ENCODE measurements around the gene CASP10. TPM values are rescaled to one million over a fixed set of nuclear protein-coding genes. Genes with fewer than 3 reads are reported as not detected.

CASP10 gene
- total and polyA plus RNA-seq, 2 of the 4 experiments (the other 2 are of a cell fraction), result 0.12 to 0.90 TPM

DNA sequence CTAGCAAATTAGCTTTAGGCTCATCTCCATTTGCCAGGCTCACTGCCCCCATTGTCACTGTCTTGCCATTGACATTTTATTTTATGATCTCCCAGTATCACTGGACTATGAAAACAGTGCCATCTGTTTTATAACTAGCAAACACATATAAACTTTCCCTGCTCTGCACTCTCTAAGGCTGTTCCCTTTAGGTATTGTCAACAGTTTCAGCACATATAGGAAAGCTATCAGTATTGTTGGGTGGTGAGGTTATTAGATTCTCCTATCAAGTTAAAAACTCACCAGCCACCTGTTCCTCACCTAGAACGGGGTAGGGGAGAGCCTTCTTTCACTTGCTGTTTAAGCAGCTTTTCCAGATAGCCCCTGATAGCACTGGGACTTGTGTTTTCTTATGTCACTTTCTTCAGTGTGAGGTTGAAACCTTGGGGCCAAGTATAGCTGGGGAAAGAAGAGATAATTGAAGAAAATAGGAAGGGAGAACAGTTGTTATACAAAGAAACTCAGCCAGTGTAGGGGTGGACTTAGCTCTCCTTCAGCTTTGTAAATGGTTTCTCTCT is 34.4 kb upstream of the CASP10 start:
- H2BK5ac ChIP-seq (ENCODE audit: low read depth, low read length, poor library complexity, severe bottlenecking), result peak overlapping the region; percentile 94
- H3K18ac ChIP-seq (ENCODE audit: low read depth, low read length), result peak overlapping the region; percentile 65; the same call in 1 of the 2 replicates
- peak overlapping the region; percentile 48; the same call in 1 of the 2 replicates for H4K5ac ChIP-seq (ENCODE audit: low read depth, low read length)
- H3K4me2 ChIP-seq (ENCODE audit: low read depth, low read length), result peak overlapping the region; percentile 1; the same call in 1 of the 2 replicates
- CTCF ChIA-PET, result interaction anchor here (0.9 kb wide), 1 partner anchor 31 kb away, joined by 3 read pairs; no protein-coding TSS in a partner anchor
- DNase-seq (no peak), ATAC-seq (ENCODE audit: low read depth) (peak; percentile 10)
- peak overlapping the region; percentile 68 for H3K14ac ChIP-seq (replicated peaks; ENCODE audit: low read depth, low read length)
- peak overlapping the region; percentile 87 for H4K91ac ChIP-seq (ENCODE audit: insufficient read depth, low read depth, low read length)
- no peaks in the 10 kb centered on the region for H3K27me3 ChIP-seq (ENCODE audit: control insufficient read depth, insufficient read depth, low read length)
- H3K4me1 ChIP-seq (ENCODE audit: control insufficient read depth, insufficient read depth, low read length), result peaks cover 19% of the 10 kb centered on the region
- peak overlapping the region; percentile 95 for H2BK20ac ChIP-seq (ENCODE audit: low read depth, low read length)
- dilution Hi-C loops (cut with HindIII; ENCODE audit: low sequenced_read_pairs, unreplicated experiment) (no loop called here), in situ Hi-C loops (cut with MboI; ENCODE audit: low sequenced_read_pairs) (no loop called here), intact Hi-C loops (cut with micrococcal nuclease) (loop anchor here (2.0 kb wide), 2 partner anchors 20 to 32 kb away; partner anchors contain the start of gene CFLAR)
- POLR2A ChIA-PET (ENCODE audit: unreplicated experiment), result no interaction called here
- H3K9me1 ChIP-seq (ENCODE audit: insufficient read depth, low read length), result peaks cover 20% of the 10 kb centered on the region; the same call in 1 of the 2 replicates
- peaks cover 18% of the 10 kb centered on the region for H3K36me3 ChIP-seq (ENCODE audit: control insufficient read depth, insufficient read depth, low read length)
- peak overlapping the region; percentile 63 for H3K27ac ChIP-seq (ENCODE audit: insufficient read depth, low read length)
- peak overlapping the region; percentile 65 for H3K56ac ChIP-seq (ENCODE audit: extremely low read depth, insufficient read depth, low read length)
- peak overlapping the region; percentile 93 for H3K4ac ChIP-seq (ENCODE audit: low read depth, low read length)
- no CpG with 5 or more reads among the region's 1 CpG for WGBS, 2 experiments (ENCODE audit: extremely low coverage in 2 of 2, insufficient read length in 1 of 2)
- H3K9me3 ChIP-seq (ENCODE audit: control insufficient read depth, insufficient read depth, low read length), result no peaks in the 10 kb centered on the region
- H3K79me1 ChIP-seq (ENCODE audit: low read depth in 1 of 2, low read length in 2 of 2), result peaks cover 12 to 37% of the 10 kb centered on the region in 2 experiments
- peak overlapping the region; percentile 27; the same call in 1 of the 2 replicates for H3K9ac ChIP-seq (ENCODE audit: low read depth, low read length)
- peak overlapping the region; percentile 84 for H2AK9ac ChIP-seq (replicated peaks; ENCODE audit: low read depth, low read length, poor library complexity)
- peak overlapping the region; percentile 95 for H2BK120ac ChIP-seq (ENCODE audit: low read depth, low read length)
- no peak overlapping the region for H3K4me3 ChIP-seq (ENCODE audit: insufficient read depth, low read depth, low read length)
- H4K20me1 ChIP-seq (ENCODE audit: insufficient read depth, low read length), result no peaks in the 10 kb centered on the region
- peak overlapping the region; percentile 59 for H2BK15ac ChIP-seq (ENCODE audit: low read depth, low read length)
- H2AFZ ChIP-seq (replicated peaks; ENCODE audit: low read length, poor library complexity), result peak overlapping the region; percentile 55
- H2AK5ac ChIP-seq (ENCODE audit: low read depth, low read length), result peak overlapping the region; percentile 10
- peak overlapping the region; percentile 72 to 84 for H4K8ac ChIP-seq (ENCODE audit: low read depth in 2 of 2, low read length in 2 of 2)
- H3K23ac ChIP-seq (ENCODE audit: low read depth, low read length), result peak overlapping the region; percentile 92
- no TSS peak for BruUV-seq (replicated peaks)
- TF ChIP-seq RAD21 (IDR thresholded peaks at IDR 0.05; ENCODE audit: low read length) (no peak), MAFK (IDR thresholded peaks at IDR 0.05; ENCODE audit: low read depth, low read length) (no peak), MXI1 (IDR thresholded peaks at IDR 0.05; ENCODE audit: borderline replicate concordance, low read depth, low read length) (no peak), RFX5 (IDR thresholded peaks at IDR 0.05; ENCODE audit: low read depth, low read length) (no peak), CEBPB (IDR thresholded peaks at IDR 0.05; ENCODE audit: low read depth, low read length) (no peak), SMC3 (IDR thresholded peaks at IDR 0.05; ENCODE audit: low read depth, low read length) (no peak), BHLHE40 (IDR thresholded peaks at IDR 0.05; ENCODE audit: low read depth, low read length) (no peak), MAZ (IDR thresholded peaks at IDR 0.05; ENCODE audit: borderline replicate concordance, low read depth, low read length) (no peak), NFE2L2 (IDR thresholded peaks at IDR 0.05; ENCODE audit: low read depth, low read length) (no peak), CHD1 (IDR thresholded peaks at IDR 0.05; ENCODE audit: low read depth, low read length) (no peak), FOS (IDR thresholded peaks at IDR 0.05; ENCODE audit: low read depth, low read length) (no peak), POLR2A (IDR thresholded peaks at IDR 0.05; ENCODE audit: low read depth, low read length) (no peak)
- TF ChIP-seq, protein P1, sequence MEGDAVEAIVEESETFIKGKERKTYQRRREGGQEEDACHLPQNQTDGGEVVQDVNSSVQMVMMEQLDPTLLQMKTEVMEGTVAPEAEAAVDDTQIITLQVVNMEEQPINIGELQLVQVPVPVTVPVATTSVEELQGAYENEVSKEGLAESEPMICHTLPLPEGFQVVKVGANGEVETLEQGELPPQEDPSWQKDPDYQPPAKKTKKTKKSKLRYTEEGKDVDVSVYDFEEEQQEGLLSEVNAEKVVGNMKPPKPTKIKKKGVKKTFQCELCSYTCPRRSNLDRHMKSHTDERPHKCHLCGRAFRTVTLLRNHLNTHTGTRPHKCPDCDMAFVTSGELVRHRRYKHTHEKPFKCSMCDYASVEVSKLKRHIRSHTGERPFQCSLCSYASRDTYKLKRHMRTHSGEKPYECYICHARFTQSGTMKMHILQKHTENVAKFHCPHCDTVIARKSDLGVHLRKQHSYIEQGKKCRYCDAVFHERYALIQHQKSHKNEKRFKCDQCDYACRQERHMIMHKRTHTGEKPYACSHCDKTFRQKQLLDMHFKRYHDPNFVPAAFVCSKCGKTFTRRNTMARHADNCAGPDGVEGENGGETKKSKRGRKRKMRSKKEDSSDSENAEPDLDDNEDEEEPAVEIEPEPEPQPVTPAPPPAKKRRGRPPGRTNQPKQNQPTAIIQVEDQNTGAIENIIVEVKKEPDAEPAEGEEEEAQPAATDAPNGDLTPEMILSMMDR (conservative IDR thresholded peaks at IDR 0.05; ENCODE audit: low read depth, low read length), result no peak
- TF ChIP-seq, protein P2, sequence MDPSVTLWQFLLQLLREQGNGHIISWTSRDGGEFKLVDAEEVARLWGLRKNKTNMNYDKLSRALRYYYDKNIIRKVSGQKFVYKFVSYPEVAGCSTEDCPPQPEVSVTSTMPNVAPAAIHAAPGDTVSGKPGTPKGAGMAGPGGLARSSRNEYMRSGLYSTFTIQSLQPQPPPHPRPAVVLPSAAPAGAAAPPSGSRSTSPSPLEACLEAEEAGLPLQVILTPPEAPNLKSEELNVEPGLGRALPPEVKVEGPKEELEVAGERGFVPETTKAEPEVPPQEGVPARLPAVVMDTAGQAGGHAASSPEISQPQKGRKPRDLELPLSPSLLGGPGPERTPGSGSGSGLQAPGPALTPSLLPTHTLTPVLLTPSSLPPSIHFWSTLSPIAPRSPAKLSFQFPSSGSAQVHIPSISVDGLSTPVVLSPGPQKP (IDR thresholded peaks at IDR 0.05; ENCODE audit: borderline replicate concordance, low read depth, low read length), result no peak
- TF ChIP-seq, protein P3, sequence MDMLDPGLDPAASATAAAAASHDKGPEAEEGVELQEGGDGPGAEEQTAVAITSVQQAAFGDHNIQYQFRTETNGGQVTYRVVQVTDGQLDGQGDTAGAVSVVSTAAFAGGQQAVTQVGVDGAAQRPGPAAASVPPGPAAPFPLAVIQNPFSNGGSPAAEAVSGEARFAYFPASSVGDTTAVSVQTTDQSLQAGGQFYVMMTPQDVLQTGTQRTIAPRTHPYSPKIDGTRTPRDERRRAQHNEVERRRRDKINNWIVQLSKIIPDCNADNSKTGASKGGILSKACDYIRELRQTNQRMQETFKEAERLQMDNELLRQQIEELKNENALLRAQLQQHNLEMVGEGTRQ (IDR thresholded peaks at IDR 0.05; ENCODE audit: low read depth, low read length), result no peak

Data from IMR-90 (cell line).